ENCODE results near the gene OTUD4. TPM values are rescaled to one million over a fixed set of nuclear protein-coding genes. Genes with fewer than 3 reads are reported as not detected.

Gene OTUD4
- total and polyA plus RNA-seq, 2 donors (not counting 3 experiments of a cell fraction or from before 2014, with no cell fraction given), result 12.6 to 40.9 TPM

GRCh38 chr4:145131848-145132247, 48.5 kb downstream of the OTUD4 start:
- DNase-seq (ENCODE audit: low read depth, low spot score) (no peak), FAIRE-seq (no peak)
- no peaks in the 10 kb centered on the region for H3K9me1 ChIP-seq (replicated peaks; ENCODE audit: control insufficient read depth, extremely low read depth, insufficient read depth, low read length)
- no peaks in the 10 kb centered on the region for H3K9me3 ChIP-seq (replicated peaks; ENCODE audit: control insufficient read depth, insufficient read depth, low read length)
- no peaks in the 10 kb centered on the region for H3K27me3 ChIP-seq (ENCODE audit: control insufficient read depth in 2 of 2, insufficient read depth in 2 of 2, low read length in 2 of 2)
- H3K79me2 ChIP-seq (ENCODE audit: control insufficient read depth, insufficient read depth, low read length), result no peaks in the 10 kb centered on the region
- no peak overlapping the region for H3K4me3 ChIP-seq (replicated peaks in 1 of 3; ENCODE audit: insufficient read depth in 1 of 3, low read depth in 1 of 3, low read length in 3 of 3)
- ChIA-PET CTCF (interaction anchor here (1.4 to 1.9 kb wide), 3 partner anchors 20 to 485 kb away, joined by 3 to 6 read pairs (median 4); no protein-coding TSS in a partner anchor), POLR2A (no interaction called here)
- H3K4me2 ChIP-seq (ENCODE audit: insufficient read depth, low read length), result no peak overlapping the region
- H3K36me3 ChIP-seq (ENCODE audit: control insufficient read depth in 2 of 2, extremely low read depth in 1 of 2, insufficient read depth in 2 of 2, low read length in 2 of 2), result peaks cover 2 to 16% of the 10 kb centered on the region in 2 experiments
- H2AFZ ChIP-seq (ENCODE audit: low read depth, low read length), result no peak overlapping the region
- H3K4me1 ChIP-seq (ENCODE audit: control insufficient read depth, extremely low read depth, insufficient read depth, low read length), result peaks cover 16% of the 10 kb centered on the region
- intact Hi-C loops (cut with micrococcal nuclease) (no loop called here), dilution Hi-C loops (cut with MboI; ENCODE audit: extremely low pct_ligation_motif_present, low sequenced_read_pairs) (no loop called here)
- TF ChIP-seq FOS (IDR thresholded peaks at IDR 0.05; ENCODE audit: borderline replicate concordance, insufficient read depth, low read length) (no peak), POLR2AphosphoS5 (IDR thresholded peaks at IDR 0.05; ENCODE audit: insufficient read depth, low read depth, low read length) (no peak), MYC (IDR thresholded peaks at IDR 0.05; ENCODE audit: low read depth, low read length) (no peak), GATA2 (IDR thresholded peaks at IDR 0.05; ENCODE audit: insufficient read depth, insufficient read length, low read depth, low read length) (no peak), EZH2 (IDR thresholded peaks at IDR 0.05; ENCODE audit: borderline replicate concordance, low read depth, low read length, severe bottlenecking) (no peak), POLR2A (IDR thresholded peaks at IDR 0.05; ENCODE audit: low read depth, low read length) (no peak), JUN (IDR thresholded peaks at IDR 0.05; ENCODE audit: borderline replicate concordance, insufficient read depth, insufficient read length, low read depth) (no peak)
- TF ChIP-seq, protein P1, sequence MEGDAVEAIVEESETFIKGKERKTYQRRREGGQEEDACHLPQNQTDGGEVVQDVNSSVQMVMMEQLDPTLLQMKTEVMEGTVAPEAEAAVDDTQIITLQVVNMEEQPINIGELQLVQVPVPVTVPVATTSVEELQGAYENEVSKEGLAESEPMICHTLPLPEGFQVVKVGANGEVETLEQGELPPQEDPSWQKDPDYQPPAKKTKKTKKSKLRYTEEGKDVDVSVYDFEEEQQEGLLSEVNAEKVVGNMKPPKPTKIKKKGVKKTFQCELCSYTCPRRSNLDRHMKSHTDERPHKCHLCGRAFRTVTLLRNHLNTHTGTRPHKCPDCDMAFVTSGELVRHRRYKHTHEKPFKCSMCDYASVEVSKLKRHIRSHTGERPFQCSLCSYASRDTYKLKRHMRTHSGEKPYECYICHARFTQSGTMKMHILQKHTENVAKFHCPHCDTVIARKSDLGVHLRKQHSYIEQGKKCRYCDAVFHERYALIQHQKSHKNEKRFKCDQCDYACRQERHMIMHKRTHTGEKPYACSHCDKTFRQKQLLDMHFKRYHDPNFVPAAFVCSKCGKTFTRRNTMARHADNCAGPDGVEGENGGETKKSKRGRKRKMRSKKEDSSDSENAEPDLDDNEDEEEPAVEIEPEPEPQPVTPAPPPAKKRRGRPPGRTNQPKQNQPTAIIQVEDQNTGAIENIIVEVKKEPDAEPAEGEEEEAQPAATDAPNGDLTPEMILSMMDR (IDR thresholded peaks at IDR 0.05; ENCODE audit: extremely low read depth in 1 of 2, insufficient read depth in 1 of 2, low read depth in 1 of 2, low read length in 2 of 2), result no peak
- TF ChIP-seq, protein P2, sequence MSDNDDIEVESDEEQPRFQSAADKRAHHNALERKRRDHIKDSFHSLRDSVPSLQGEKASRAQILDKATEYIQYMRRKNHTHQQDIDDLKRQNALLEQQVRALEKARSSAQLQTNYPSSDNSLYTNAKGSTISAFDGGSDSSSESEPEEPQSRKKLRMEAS (IDR thresholded peaks at IDR 0.05; ENCODE audit: insufficient read depth, insufficient read length), result no peak
- no peak overlapping the region for H3K27ac ChIP-seq (ENCODE audit: insufficient read depth, low read depth, low read length)
- H3K9ac ChIP-seq (replicated peaks; ENCODE audit: extremely low read depth, insufficient read depth, low read length), result no peak overlapping the region
- no peaks in the 10 kb centered on the region for H4K20me1 ChIP-seq (replicated peaks; ENCODE audit: control insufficient read depth, extremely low read depth, insufficient read depth, low read length)
- no TSS peak for BruUV-seq (replicated peaks)

Data from endothelial cell of umbilical vein (primary cell).